T-helper 9 cell (primary cell): ENCODE data around the gene TBC1D14.

Experiments used
- DNase-seq: peaks from one replicate; pipeline ENCODE4 v3.0.0-alpha.2; 2020

Gene TBC1D14

DNA sequence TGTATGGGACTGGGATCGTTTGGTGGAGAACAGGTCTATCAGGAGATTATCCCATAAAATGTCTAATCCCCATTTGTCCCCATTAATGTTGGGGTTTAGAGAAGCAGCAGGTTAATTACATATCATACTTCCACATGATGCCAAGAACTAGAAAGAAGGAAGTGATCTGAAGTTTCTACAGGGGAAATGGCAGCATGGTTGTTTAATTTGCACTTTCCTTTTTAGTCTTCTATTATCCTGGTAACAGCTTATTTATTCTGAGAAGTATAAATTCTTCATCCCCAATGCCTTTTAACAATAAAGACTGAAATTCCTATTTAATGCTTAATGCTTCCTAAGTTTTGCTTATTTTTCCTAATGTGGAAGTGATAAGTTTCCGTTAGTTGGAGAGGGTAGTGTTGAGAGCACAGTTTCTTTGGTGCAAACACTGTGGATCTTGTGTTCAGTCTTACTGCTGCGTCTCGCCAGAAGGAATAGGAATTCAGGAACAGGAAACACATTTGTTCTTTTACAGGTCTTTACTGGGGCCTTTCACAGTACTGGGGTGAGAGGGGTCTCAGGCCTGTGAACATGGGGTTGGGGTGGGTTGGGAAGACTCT, 74.0 kb downstream of the TBC1D14 start:
- no peak for DNase-seq

DNA sequence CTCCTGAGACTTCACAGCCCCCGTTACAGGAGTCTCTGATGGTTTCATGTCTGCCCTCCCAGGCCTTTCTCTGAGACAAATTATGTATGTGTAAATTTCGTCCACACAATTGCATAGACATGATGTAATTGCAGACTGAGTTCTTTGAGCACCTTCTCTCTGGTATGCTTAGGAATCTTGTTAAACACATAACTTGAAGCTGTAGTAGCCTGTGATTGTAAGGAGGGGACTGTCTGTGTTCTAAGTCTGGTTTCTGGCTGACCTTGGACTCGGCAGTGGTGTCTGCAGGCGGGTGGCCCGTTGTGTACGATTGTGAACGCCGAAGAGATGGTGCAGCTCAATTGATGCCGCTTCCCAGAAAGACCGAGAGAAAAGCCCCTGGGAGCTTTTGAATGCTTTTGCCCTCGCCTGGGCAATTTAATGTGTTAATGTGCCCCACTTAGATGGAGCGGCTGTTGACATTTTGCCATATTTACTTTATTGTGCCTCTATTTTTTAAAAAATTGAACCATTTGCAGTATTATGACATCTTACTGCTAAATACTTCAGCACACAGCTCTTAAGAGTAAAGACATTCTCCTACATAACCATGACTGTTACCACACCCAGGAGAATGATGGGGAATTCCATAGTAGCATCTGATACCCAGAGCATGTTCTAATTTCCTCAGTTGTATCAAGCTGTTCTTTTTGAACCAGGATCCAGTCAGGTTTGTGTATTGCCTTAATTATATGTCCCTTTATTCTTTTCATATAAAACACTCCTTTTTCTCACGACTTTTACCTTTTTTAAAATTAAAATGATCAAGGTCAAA, 75.2 kb downstream of the TBC1D14 start:
- no peak for DNase-seq

- no peak for DNase-seq
Observed at GRCh38 chr4:6986072-6986780, 76.6 kb downstream of the TBC1D14 start.

DNA sequence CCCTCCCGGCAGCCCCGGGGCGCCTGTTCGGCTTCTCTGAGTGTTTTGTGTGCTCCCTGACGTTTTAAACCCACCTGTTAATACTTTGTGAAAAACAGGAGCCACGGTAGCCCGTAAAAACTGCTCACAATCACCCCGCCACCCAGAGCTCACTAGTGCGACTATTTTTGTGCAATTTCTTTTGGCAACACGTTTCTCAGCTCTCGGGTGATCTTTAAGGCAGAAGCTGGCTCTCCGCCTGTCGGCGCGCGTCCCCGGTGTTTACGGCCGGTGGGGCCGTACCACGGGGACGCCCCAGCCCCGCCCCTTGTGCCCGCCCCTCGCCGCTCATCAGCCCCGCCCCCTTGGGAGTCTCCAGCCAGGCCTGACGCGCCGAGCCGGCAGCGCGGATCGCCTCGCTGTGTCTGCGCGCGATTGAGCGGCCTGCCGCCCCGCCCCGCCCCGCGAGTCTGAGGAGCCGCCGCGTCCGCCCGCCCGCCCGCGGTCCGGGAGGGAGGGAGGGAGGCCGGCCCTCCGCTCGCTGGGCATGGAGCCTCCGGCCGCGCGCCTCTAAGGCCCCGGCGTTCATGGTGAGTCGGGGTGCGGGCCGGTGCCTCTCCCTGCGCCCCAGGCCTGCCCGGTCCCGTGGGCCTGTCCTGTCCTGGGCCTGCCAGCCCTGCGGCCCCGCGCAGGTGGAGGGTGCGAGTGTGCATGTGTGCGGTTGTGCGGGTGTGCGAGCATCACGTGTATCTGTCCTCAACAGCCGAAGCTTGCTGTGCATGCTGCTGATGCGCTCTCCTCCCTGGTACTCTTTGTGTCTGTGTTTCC, 77.4 kb downstream of the TBC1D14 start:
- DNase-seq = peak; percentile 93

DNA sequence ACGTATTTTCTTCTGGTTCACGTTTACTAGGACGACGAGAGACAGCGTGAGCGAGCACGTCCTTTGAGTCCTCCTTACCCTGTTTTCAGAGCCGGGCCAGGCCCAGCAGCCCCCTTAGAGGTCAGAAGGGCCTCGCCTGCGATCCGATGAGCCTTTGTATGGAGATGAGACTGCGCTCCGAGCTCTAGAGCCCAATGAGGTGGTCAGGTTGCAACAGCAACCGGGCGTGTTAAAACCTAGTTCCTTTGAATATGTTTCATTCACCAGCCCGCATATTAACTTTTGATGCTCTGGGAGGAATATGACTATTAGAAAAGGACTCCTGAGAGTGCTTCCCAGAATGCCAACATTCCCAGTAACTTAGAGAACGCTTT, 77.9 kb downstream of the TBC1D14 start:
- no peak for DNase-seq

GRCh38 chr4:6988016-6988715, 78.5 kb downstream of the TBC1D14 start:
- no peak for DNase-seq

- DNase-seq = no peak
Observed at GRCh38 chr4:6989331-6989923, 79.8 kb downstream of the TBC1D14 start.

DNA sequence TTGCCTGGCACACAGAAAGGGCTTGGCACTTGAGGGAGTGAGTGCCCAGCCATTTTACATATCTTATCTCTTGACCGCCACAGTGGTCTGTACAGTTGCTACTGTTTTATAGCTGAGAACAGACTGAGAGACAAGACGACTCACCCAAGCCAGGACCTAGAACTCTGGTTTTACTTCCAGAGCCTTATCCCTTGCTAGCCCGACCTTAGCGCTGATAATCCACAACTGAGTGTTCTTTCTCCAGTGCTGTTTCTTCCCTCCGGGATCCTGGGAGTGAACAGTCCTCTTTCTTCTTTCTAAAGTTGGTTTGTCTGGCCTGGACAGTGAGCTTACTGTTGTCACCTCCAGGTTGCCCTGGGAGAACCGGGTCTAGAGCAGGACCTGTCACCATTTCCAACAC, 81.0 kb downstream of the TBC1D14 start:
- no peak for DNase-seq

DNA sequence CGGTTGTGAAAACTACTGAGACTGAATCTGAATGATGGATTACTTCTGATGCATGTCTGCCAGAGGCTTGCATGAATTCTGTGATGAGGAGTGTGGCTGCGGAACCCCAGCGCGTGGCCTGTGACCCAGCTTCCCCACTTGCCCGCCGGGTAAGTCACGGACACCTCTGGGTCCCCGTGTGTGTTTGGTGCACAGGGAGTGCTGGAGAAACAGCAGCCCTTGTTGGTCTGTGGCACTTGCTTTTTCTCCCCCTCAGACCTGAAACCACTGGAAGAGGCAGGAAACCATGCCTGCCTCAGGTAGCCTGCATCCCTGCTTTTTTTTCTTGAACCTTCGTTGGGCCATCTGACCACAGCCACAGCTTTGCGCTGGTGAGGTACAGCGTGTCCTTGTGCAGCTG, 81.6 kb downstream of the TBC1D14 start:
- DNase-seq = no peak

DNA sequence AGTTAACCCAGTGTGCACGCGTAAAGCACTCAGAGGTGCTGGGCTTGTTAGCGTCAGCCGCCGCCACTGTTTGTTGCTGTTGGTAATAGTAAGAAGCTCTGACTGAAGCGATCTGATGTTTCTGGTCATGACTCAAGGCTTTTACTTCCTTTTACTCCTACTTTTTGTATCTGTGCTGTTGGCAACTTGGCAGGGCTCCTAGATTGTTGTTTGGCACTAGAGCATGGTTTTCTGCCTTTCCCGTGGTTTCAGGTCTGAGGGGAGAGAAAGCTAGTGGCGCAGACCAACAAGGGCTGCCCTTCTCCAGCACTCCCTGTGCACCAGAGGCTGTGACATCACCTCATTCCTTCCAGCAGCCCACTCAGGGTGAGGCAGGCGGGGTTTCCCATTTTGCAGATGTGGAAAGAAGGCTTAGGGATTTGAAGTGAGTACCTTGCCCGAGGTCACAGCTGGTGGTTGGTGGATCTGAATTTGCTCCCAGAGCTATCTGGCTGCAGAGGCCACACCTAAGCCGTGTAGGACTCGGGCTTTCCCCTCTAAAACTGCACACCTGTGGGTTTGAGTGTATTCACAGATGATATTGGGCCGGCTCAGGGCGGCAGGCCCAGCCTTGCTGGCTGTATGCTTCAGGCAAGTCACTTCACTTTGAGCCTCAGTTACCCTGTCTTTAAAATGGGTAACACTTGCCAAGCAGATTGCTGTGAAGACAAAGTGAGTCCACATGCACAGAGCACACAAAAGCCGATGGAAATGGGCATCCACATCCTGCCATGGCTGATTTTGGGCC, 82.3 kb downstream of the TBC1D14 start:
- DNase-seq = no peak

- no peak for DNase-seq
Observed at GRCh38 chr4:6992728-6993677, 83.4 kb downstream of the TBC1D14 start.

GRCh38 chr4:6996481-6996880, 86.9 kb downstream of the TBC1D14 start:
- no peak for DNase-seq

DNA sequence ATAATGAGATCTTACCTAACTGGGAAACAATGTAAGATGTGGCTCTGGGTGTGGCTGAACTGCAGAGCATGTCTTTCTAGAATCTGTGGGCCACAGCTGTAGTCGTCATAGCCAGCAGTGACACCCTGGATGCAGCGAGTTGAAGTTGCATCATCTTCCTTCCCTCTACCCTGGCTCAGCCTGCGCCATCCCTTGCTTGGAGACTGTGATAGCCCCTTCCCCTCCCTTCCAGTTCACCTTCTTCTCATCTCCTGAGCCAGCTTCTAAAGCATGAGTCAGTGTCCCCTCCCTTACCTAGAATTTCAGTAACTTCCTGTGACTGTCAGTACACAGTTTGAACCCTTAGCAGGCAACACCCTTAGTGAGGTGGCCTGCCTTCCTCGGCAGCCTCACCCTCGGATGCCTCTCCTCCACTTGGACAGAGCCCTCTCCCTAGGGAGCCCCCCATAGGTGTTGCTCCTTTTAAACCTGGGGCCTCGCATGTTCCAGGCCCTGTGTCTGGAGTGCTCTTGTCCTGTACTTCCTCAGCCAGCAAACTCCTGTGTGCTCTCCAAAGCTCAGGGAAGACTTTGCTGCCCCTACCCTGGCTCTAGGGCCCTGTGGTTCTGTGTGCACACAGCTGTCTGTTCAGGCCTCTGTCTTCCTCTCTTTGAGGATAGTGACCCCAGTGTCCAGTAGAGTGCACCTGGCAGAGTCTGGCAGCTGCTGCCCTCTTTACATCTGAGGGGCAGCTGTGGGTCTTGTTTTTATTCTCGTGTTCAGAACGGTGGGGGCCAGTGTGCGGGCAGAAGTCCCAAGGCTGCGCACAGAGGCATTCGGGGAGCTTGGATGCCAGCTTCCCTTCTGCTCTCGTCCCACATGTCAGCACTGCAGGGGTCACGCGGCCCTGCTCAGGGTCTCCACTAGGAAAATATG, 89.8 kb downstream of the TBC1D14 start:
- DNase-seq = no peak

- no peak for DNase-seq
Observed at GRCh38 chr4:7000421-7001176, 91.0 kb downstream of the TBC1D14 start.

- DNase-seq = no peak
Observed at GRCh38 chr4:7001271-7001670, 91.6 kb downstream of the TBC1D14 start.

DNA sequence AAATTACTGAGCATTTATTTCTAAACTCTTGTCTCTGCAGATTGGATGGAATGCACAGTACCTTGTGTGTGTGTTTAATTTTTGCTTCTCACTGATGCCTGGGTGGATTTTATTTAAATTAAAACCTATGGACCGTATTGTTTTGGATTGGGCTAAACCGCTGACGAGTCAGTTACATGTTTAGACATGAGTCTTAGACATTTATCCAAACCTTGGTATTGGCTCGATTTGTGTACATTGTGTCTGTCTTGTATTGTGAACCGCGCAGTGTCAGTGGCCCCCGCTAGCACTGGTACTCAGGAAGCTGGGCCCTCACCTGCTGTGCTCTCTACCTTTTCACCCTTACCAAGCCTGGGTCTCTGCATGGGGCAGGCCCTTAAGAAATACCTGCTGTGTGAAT, 92.7 kb downstream of the TBC1D14 start:
- DNase-seq = no peak

DNA sequence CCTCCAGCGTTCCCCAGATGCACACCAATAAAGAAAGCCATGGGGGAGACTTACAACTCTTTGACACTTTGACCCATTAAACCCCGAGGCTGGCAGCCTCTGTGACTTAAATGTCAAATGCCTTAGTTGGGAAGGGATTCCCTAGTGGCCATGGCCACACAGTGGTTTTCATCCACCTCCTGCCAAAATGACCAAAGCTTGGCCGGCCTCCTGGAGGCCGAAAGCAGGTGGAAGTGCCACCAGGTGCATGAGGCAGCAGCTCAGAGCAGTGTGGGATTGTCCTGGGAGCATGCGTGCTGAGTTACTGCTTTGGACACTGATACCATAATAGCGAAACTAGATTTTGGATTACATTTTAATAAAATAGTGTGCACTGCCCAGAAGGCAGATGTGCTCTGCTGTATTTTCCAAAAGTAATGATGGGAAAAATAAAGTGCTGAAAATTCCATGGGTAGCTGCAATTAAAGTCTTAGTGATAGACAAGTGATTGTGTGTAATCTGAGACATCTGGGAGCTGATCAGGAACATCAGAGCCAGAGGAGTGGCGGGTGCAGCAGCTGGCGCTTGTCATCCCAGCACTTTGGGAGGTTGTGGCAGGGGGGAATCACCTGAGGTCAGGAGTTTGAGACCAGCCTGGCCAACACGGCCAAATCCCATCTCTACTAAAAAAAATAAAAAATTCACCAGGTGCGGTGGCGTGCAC, 93.7 kb downstream of the TBC1D14 start:
- DNase-seq = no peak

DNA sequence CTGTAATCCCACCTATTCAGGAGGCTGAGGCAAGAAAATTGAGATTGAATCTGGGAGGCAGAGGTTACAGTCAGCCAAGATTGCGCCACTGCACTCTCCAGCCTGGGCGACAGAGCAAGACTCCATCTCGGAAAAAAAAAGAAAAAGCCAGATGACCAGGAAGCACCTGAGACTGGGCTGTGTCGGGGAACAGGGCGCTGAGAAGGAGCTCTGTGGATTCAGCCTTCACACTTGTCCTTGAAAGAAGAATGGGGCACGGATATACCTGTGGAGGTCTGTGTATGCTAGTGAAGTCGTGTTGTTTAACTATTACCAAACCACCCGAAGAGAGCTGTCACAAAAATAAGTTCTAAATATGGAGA, 94.2 kb downstream of the TBC1D14 start:
- DNase-seq = no peak
